ENCODE measurements around the gene RAB40C.
A peak's percentile ranks its signal among the peaks of the same experiment; 100 is the strongest.

Gene RAB40C

DNA sequence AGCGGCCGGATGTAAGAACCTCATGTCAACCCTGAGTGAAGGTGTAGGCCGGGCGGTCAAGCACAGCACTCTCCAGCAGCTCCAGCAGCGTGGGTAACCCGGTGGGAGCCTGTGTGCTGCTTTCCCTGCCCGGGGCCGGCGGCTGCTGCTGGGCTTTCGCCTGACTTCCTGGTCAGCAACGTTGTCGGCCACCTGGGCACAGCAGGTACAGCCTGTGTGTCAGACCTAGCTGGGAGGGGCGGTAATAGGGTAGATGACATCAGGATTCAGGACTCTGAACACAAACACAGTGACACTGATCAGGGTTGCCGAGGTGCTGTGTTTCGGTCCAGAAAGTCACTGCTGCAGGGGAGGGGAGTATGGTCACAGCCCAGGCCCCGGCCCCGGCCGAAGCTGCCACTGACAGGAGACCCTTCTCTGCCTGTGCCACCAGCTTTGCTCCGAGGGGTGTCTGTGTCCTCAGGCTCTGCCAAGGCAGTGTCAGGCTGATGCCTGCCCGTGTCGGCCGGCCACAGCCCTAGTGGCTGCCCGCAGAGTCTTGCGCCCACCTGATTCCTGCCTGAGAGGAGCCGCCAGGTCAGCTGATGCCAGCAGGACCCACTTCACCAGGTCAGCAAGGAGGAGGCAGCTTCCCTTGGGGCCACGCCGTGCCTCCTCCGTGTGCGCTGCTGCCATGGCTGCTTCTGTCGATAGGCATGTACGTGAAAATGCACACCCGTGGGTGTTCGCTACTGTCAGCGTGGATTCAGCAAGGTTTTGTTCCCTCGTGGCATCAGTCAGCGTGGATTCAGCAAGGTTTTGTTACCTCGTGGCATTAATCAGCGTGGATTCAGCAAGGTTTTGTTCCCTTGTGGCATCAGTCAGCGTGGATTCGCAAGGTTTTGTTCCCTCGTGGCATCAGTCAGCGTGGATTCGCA is 9.2 kb downstream of the RAB40C start:
- Mint-ChIP-seq H3K27ac (no peak overlapping the region), H3K4me1 (peaks cover 3% of the 10 kb centered on the region), H3K9me3 (no peaks in the 10 kb centered on the region), H3K27me3 (no peaks in the 10 kb centered on the region), H3K36me3 (ENCODE audit: low read depth) (peaks cover 7% of the 10 kb centered on the region), H3K4me3 (no peak overlapping the region)
- ATAC-seq (no peak), DNase-seq (no peak)

DNA sequence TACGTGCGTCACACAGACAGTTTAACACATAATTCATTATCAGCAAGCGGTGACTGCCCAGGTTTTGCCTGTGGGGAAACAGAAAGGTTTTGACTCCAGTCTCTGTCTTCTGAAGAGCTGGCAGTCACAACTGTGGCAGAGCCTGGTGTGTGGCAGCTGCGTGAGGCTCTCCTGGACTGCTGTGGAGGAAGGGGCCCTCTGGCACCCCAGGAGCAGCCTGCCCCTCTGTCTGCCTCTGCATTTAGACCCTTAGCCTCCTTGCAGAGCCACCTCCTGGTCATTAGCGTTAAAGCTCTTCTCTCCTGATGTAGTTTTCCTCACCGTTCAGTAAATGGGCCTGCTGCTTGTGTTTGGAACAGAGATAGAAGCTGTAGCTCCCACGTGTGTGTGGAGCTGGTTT is 10.9 kb downstream of the RAB40C start:
- Mint-ChIP-seq H3K27me3 (no peaks in the 10 kb centered on the region), H3K36me3 (ENCODE audit: low read depth) (peaks cover 7% of the 10 kb centered on the region), H3K4me1 (peaks cover 3% of the 10 kb centered on the region), H3K27ac (no peak overlapping the region), H3K9me3 (no peaks in the 10 kb centered on the region), H3K4me3 (no peak overlapping the region)
- DNase-seq, result no peak
- peak; percentile 36 for ATAC-seq

DNA sequence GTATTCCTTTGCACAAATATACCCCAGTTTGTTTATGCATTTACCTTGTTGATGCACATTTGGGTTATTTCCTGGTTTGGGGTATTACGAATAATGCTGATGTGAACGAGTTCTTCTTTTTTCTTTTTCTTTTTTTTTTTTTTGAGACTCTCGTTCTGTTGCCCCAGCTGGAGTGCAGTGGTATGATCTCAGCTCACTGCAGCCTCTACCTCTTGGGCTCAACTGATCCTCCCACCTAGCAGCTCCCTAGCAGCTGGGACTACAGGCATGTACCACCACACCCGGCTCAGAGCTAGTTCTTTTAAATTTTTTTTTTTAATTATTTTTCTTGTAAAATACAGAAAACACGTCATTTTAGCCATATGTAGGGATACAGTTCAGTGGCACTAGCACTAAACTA is 14.1 kb downstream of the RAB40C start:
- Mint-ChIP-seq H3K27ac (no peak overlapping the region), H3K4me3 (no peak overlapping the region), H3K4me1 (peaks cover 15% of the 10 kb centered on the region), H3K36me3 (ENCODE audit: low read depth) (peaks cover 3% of the 10 kb centered on the region), H3K27me3 (no peaks in the 10 kb centered on the region), H3K9me3 (no peaks in the 10 kb centered on the region)
- DNase-seq (no peak), ATAC-seq (no peak)

DNA sequence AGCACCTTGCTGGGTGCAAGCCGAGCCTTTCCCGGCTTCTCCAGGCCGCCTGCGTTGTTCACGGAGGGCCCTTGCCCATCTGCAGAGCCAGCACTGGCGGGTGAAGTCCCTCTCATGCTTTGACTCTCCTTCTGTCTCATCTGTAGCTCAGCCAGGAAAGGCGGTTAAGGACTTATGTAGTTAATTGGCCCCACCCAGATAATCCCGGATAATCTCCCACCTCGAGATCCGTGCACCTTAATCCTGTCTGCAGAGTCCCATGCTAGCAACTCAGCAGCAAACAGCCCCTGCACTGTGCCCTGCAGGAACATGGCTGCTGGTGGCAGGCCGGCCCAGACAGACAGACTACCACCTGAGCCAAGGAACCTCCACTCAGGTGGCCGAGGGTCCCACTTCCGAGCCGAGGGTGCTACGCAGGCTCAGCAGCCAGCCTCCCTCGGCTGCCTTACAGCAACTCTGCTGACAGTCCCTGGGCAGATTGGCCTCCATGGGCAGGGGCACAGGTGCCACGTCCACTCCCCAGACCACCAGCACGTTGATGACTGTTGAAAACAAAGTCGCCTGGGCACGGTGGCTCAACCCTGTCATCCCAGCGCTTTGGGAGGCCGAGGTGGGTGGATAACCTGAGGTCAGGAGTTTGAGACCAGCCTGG is 16.9 kb downstream of the RAB40C start:
- ATAC-seq (no peak), DNase-seq (no peak)
- H3K27me3 Mint-ChIP-seq, result no peaks in the 10 kb centered on the region
- no peak overlapping the region for H3K27ac Mint-ChIP-seq
- H3K9me3 Mint-ChIP-seq, result no peaks in the 10 kb centered on the region
- H3K36me3 Mint-ChIP-seq (ENCODE audit: low read depth), result no peaks in the 10 kb centered on the region
- no peak overlapping the region for H3K4me3 Mint-ChIP-seq
- peaks cover 20% of the 10 kb centered on the region for H3K4me1 Mint-ChIP-seq

DNA sequence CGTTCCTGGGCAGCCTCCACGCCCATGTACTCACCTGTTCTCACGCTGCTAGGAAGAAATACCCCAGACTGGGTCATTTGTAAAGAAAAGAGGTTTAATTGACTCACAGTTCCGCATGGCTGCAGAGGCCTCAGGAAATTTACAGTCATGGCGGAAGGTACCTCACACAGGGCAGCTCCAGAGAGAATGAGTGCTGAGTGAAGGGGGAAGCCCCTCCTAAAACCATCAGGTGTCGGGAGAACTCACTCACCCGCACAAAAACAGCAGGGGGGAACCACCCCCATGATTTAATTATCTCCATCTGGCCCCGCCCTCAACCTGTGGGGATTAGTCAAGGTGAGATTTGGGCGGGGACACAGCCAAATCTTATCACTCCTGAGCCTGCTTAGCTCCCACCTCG is 18.2 kb downstream of the RAB40C start:
- Mint-ChIP-seq H3K27me3 (no peaks in the 10 kb centered on the region), H3K9me3 (no peaks in the 10 kb centered on the region), H3K36me3 (ENCODE audit: low read depth) (no peaks in the 10 kb centered on the region), H3K4me1 (peaks cover 20% of the 10 kb centered on the region), H3K4me3 (peak overlapping the region; percentile 45), H3K27ac (peak overlapping the region; percentile 86)
- ATAC-seq (peak; percentile 95), DNase-seq (peak; percentile 60)

DNA sequence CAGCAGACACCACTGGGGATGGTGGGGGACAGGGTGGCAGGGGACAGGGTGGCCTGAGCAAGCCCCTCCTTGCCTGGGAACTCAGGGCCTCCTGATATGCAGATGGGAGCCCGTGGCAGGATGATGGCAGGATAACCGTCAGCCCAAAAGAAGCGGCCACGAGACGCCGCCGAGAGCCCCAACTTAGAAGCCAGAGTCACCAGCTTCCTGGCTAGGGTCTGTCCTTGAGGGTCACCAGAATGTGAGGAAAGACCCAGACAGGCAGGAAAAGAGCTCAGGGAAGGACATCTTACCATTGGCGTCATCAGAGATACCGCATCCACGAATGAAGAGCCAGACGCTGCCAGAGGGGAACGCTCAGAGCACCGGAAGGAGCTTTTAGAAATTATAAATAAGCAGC is 19.4 kb downstream of the RAB40C start:
- DNase-seq, result no peak
- Mint-ChIP-seq H3K27ac (no peak overlapping the region), H3K4me1 (peaks cover 17% of the 10 kb centered on the region), H3K4me3 (no peak overlapping the region), H3K36me3 (ENCODE audit: low read depth) (no peaks in the 10 kb centered on the region), H3K9me3 (no peaks in the 10 kb centered on the region), H3K27me3 (no peaks in the 10 kb centered on the region)
- ATAC-seq, result no peak

DNA sequence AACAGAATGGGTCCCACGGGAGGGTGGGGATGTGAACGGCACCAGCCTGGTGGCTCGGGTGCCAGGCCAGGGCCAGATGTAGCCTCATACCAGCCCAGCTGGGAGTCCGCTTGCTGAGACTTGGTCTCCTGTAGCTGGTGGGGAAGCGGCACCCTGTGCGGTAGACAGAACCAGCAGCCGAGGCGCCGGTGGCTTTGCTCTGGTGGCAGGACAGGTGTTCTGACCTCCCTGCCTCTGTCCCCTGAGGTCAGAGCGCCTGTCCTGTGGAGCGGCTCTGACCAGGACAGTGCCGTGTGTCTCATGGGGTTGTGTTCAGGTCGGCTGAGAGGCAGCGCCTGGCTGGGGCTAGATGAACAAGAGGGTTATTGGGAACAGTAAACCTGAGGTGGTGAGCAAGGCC is 20.1 kb downstream of the RAB40C start:
- Mint-ChIP-seq H3K4me1 (peaks cover 17% of the 10 kb centered on the region), H3K9me3 (no peaks in the 10 kb centered on the region), H3K27me3 (no peaks in the 10 kb centered on the region), H3K4me3 (no peak overlapping the region), H3K27ac (no peak overlapping the region), H3K36me3 (ENCODE audit: low read depth) (peaks cover 2% of the 10 kb centered on the region)
- ATAC-seq (no peak), DNase-seq (no peak)

DNA sequence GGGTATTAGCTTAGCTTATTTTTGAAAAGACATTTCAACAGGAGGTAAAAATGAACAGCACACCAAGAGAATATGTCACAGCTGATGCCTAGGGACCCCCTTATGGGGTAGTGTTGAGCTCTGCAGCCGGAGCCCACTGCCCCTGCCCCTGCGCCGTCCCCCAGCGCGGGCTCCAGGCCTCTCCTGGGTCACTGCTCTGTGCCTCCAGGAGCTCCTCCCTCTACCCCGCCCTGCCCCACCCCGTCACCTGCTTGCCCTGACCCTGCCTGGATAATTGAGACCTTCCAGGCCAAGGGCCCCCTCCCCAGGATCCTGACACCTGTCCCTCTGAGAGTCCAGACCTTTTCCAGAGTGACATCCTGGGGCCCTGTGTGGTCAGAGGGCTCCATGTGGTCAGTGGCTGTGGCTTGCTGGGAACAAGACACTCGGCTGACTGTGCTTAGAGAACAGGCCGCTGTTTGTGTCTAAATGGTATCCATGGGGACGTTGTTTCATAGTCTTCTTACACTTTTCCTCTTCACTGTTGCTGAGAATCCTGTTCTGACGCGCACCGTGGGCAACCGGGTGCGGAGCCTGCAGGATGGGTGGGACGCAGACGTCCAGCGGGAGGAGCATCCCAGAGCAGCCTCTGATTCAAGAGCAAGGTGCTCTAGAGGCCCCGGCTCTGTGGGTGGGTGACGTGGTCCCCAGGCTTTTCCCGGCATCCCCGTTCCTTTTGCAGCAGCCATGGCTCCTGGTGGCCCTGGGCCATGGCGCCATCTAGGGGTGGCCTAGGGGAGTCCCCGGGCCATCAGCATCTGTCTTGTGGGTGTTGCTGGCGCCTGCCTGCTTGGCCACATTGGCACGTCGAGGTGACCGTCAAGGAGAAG is 20.9 kb downstream of the RAB40C start:
- ATAC-seq (peak; percentile 59), DNase-seq (peak; percentile 74)
- Mint-ChIP-seq H3K4me1 (peaks cover 17% of the 10 kb centered on the region), H3K4me3 (no peak overlapping the region), H3K27me3 (no peaks in the 10 kb centered on the region), H3K9me3 (no peaks in the 10 kb centered on the region), H3K36me3 (ENCODE audit: low read depth) (peaks cover 2% of the 10 kb centered on the region), H3K27ac (no peak overlapping the region)

DNA sequence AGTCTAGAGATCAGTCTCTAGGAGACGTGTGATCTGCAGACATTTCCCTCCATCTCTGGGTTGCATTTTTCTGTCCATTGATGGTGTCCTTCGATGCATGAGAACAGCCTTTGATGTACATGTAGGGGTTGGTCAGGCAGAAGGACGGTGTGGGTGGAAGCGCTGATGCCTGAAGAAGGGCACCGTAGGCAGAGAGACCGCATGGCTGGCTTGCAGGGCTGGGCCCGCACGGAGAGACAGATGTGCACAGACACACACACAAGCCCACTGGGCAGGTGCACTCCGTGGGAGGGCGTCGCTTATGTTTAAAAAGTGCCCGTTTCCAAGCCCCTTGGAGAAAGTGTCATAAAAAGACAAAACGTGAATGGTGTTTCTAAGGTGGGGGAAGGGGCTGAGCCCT is 25.3 kb downstream of the RAB40C start:
- DNase-seq, result no peak
- Mint-ChIP-seq H3K27me3 (no peaks in the 10 kb centered on the region), H3K27ac (no peak overlapping the region), H3K4me3 (no peak overlapping the region), H3K36me3 (ENCODE audit: low read depth) (peaks cover 2% of the 10 kb centered on the region), H3K9me3 (no peaks in the 10 kb centered on the region), H3K4me1 (peaks cover 3% of the 10 kb centered on the region)
- no peak for ATAC-seq

DNA sequence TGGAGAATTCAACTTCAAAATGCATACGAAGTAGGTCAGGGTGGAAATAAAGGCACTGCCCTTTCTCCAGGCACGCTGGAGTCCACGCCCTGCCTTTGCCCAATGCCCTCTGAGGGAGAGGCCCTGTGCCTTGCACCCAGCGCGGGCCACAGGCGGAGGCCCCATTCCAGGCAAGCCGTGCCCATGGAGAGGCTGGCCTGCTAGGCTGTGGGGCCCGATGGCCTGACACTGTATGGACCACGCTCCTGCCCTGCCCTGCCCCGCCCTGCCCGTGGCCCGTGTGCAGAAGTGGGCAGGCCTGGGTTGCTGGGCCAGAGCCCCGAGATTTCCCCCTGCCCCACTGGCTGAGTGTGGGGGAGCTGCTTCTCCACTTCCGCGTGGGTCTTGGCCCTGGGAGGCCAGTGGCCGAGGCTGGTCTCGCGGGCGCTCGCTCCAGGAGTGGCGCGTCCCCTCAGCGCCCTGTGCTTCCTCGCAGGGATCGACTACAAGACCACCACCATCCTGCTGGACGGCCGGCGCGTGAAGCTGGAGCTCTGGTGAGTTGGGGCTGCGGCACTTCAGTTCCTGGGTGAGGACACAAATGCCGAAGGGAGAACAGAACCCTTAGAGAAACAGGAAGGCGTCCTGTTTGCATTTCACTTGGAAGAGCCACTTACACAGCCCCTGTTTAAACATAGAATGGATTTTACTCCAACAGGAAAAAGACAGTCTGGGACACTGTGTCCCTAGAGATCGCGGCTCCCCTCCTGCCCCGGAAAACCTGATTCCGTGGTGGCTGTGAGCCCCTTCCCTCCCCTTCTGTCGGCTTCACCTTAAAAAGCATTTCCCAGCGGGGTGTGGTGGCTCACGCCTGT is 27.1 kb downstream of the RAB40C start:
- peaks cover 2% of the 10 kb centered on the region for H3K36me3 Mint-ChIP-seq (ENCODE audit: low read depth)
- H3K27me3 Mint-ChIP-seq, result no peaks in the 10 kb centered on the region
- H3K9me3 Mint-ChIP-seq, result no peaks in the 10 kb centered on the region
- H3K4me3 Mint-ChIP-seq, result no peak overlapping the region
- H3K27ac Mint-ChIP-seq, result no peak overlapping the region
- no peaks in the 10 kb centered on the region for H3K4me1 Mint-ChIP-seq
- DNase-seq (no peak), ATAC-seq (no peak)

DNA sequence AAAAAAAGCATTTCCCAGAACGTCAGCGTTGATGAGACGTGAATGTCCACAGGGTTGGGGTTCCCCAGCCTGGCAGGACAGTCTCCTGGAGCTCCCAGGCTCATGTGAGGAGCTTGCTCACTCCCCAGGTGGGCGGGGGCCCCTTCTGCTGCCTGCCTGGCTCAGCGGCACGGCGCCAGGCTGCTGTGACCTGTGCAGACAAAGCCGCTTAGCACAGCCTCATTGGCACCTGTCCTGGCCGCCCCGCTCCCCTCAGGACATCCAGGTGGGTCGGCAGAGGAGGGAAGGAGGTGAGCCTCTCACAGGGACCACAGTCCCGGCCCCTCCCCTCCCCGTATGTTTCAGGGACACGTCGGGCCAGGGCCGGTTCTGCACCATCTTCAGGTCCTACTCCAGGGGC is 28.0 kb downstream of the RAB40C start:
- Mint-ChIP-seq H3K4me1 (no peaks in the 10 kb centered on the region), H3K9me3 (no peaks in the 10 kb centered on the region), H3K27me3 (no peaks in the 10 kb centered on the region), H3K27ac (no peak overlapping the region), H3K36me3 (ENCODE audit: low read depth) (peaks cover 2% of the 10 kb centered on the region), H3K4me3 (no peak overlapping the region)
- ATAC-seq (no peak), DNase-seq (no peak)

DNA sequence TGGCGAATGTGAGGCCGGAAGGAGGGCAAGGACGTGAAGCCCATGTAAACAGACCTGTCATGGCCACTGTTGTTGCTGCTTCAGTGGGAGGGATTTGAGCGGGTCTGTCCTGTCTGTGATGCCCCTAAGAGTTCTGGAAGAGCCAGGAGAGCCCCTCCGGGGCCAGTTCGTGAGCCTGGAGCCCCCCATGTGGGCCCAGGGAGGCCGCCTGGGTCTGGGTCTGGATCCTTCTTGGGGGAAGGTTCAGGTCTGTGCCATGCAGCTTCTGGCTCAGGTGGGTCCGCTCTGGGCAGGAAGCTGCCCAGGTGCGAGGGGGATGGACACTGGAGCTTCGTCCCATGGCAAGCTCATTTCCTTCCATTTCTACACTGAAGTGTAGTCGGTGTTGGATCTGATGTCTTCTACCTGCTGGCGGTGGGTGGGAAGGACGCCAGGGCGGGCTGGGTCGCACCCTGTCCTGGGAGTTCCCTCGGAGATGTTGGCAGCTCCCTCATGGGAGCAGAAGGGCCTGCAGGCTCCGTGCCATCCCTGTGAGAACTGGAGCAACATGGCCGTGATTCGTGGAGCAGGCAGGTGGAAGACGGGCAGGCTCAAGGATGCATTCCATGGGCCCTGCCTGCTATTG is 29.7 kb downstream of the RAB40C start:
- no peak overlapping the region for H3K27ac Mint-ChIP-seq
- ATAC-seq (no peak), DNase-seq (no peak)
- peaks cover 2% of the 10 kb centered on the region for H3K36me3 Mint-ChIP-seq (ENCODE audit: low read depth)
- no peaks in the 10 kb centered on the region for H3K27me3 Mint-ChIP-seq
- no peaks in the 10 kb centered on the region for H3K4me1 Mint-ChIP-seq
- H3K9me3 Mint-ChIP-seq, result no peaks in the 10 kb centered on the region
- no peak overlapping the region for H3K4me3 Mint-ChIP-seq

DNA sequence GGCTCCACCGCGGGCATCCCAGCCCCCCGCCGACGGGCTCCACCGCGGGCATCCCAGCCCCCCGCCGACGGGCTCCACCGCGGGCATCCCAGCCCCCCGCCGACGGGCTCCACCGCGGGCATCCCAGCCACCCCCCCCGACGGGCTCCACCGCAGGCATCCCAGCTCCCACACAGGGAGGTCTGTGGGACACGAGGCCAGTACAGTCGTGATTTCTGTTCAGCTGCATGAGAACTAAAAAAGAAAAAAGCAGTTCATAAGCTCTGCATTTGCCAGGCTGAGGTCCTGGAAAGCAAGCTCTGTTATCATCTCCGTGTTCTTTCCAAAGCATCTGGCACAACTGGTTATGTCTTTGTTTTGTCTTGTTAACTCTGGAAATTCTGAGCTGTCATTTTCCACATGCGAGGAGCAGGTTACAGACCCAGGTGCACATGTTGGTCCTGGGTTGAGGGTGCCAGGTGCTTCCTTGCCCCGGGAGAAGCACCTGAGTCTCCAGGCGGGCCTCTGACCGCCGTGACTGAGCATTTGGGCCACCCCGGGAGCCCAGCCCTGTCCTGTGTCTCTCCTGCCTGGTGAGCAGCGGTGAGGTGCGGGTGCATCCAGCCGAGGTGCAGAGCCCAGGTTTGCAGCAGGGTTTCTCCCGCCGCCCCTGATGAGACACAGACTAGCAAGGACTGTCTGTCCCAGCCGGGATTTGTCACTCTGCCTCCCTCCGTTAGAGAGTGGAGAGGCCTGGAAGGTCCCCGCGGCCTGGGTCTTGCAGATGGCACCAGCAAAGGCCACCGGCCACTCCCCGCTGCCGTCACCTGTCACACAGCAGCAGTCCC is 31.0 kb downstream of the RAB40C start:
- no peak overlapping the region for H3K4me3 Mint-ChIP-seq
- H3K4me1 Mint-ChIP-seq, result no peaks in the 10 kb centered on the region
- no peaks in the 10 kb centered on the region for H3K27me3 Mint-ChIP-seq
- no peaks in the 10 kb centered on the region for H3K9me3 Mint-ChIP-seq
- no peak for ATAC-seq
- no peak overlapping the region for H3K27ac Mint-ChIP-seq
- no peak for DNase-seq
- no peaks in the 10 kb centered on the region for H3K36me3 Mint-ChIP-seq (ENCODE audit: low read depth)
